ENCODE data around the gene RFNG. TPM values are rescaled to one million over a fixed set of nuclear protein-coding genes. Genes with fewer than 3 reads are reported as not detected.

The RFNG gene
- total and polyA plus RNA-seq, 2 of the 13 experiments (the other 11 are each of a cell fraction or from before 2014, with no cell fraction given): 61.4 to 64.0 TPM

- TF ChIP-seq REL (CRISPR knock-in tag; conservative IDR thresholded peaks at IDR 0.05) (0 out of 2 replicates have a peak, but pooled peaks have one; percentile 25), PAF1 (CRISPR knock-in tag; IDR thresholded peaks at IDR 0.05) (peak; percentile 46; the same call in 1 of the 2 replicates), HNF1B (CRISPR knock-in tag; IDR thresholded peaks at IDR 0.05) (0 out of 2 replicates have a peak, but pooled peaks have one; percentile 73), NFAT5 (CRISPR knock-in tag; IDR thresholded peaks at IDR 0.05) (0 out of 2 replicates have a peak, but pooled peaks have one; percentile 59), ZMYM4 (CRISPR knock-in tag; IDR thresholded peaks at IDR 0.05) (peak; percentile 36; the same call in 1 of the 2 replicates), ZNF83 (CRISPR knock-in tag; IDR thresholded peaks at IDR 0.05; ENCODE audit: borderline replicate concordance) (peak; percentile 19; the same call in 1 of the 2 replicates), TFE3 (CRISPR knock-in tag; IDR thresholded peaks at IDR 0.05) (peak; percentile 31), ISL2 (CRISPR knock-in tag; IDR thresholded peaks at IDR 0.05) (0 out of 2 replicates have a peak, but pooled peaks have one; percentile 29), FOXP1 (IDR thresholded peaks at IDR 0.05) (no peak), FOXP1 (CRISPR knock-in tag; IDR thresholded peaks at IDR 0.05) (no peak), PAXIP1 (CRISPR knock-in tag; conservative IDR thresholded peaks at IDR 0.05) (0 out of 2 replicates have a peak, but pooled peaks have one; percentile 27), NFE2L1 (CRISPR knock-in tag; IDR thresholded peaks at IDR 0.05; ENCODE audit: borderline replicate concordance) (0 out of 2 replicates have a peak, but pooled peaks have one; percentile 22), AGO1 (IDR thresholded peaks at IDR 0.05; ENCODE audit: low read depth, low read length, poor library complexity, severe bottlenecking) (peak; percentile 97)
Observed at GRCh38 chr17:82019690-82020571, 31.7 kb downstream of the RFNG start (continued).
